GM12892 (cell line): ENCODE measurements around the gene ATAD5. TPM values are rescaled to one million over a fixed set of nuclear protein-coding genes. Genes with fewer than 3 reads are reported as not detected.

Experiments used
- DNase-seq: peaks from one replicate; pipeline ENCODE4 v3.0.0; 2011; ENCODE audit not compliant: insufficient read length
- FAIRE-seq: peaks from 2 replicates; lab custom pipeline; 2011; peaks lifted over from hg19 to GRCh38; lab: Jason Lieb, UNC
- POLR2A ChIP-seq: IDR thresholded peaks from 2 replicates; pipeline ENCODE4 v1.6.1; 2011; ENCODE audit warnings: low read depth, low read length, control low read depth
- POLR2AphosphoS5 ChIP-seq: IDR thresholded peaks from 2 replicates; pipeline ENCODE4 v1.6.1; 2011; ENCODE audit warnings: low read depth, low read length, control low read depth
- TAF1 ChIP-seq: IDR thresholded peaks from 2 replicates; pipeline ENCODE4 v1.6.1; 2011; ENCODE audit warnings: low read depth, mild to moderate bottlenecking, control low read depth, low read length, borderline replicate concordance
- polyA plus RNA-seq: library from polyadenylated mRNA; unstranded; fragments of >200 nt; gene quantifications from one replicate; pipeline ENCODE4 v1.2.1, GENCODE V29; 2012; ENCODE audit warnings: missing spikeins, inconsistent platforms; ENCODE audit not compliant: missing spikeins

The ATAD5 gene, protein sequence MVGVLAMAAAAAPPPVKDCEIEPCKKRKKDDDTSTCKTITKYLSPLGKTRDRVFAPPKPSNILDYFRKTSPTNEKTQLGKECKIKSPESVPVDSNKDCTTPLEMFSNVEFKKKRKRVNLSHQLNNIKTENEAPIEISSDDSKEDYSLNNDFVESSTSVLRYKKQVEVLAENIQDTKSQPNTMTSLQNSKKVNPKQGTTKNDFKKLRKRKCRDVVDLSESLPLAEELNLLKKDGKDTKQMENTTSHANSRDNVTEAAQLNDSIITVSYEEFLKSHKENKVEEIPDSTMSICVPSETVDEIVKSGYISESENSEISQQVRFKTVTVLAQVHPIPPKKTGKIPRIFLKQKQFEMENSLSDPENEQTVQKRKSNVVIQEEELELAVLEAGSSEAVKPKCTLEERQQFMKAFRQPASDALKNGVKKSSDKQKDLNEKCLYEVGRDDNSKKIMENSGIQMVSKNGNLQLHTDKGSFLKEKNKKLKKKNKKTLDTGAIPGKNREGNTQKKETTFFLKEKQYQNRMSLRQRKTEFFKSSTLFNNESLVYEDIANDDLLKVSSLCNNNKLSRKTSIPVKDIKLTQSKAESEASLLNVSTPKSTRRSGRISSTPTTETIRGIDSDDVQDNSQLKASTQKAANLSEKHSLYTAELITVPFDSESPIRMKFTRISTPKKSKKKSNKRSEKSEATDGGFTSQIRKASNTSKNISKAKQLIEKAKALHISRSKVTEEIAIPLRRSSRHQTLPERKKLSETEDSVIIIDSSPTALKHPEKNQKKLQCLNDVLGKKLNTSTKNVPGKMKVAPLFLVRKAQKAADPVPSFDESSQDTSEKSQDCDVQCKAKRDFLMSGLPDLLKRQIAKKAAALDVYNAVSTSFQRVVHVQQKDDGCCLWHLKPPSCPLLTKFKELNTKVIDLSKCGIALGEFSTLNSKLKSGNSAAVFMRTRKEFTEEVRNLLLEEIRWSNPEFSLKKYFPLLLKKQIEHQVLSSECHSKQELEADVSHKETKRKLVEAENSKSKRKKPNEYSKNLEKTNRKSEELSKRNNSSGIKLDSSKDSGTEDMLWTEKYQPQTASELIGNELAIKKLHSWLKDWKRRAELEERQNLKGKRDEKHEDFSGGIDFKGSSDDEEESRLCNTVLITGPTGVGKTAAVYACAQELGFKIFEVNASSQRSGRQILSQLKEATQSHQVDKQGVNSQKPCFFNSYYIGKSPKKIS (N-terminal part only)
- polyA plus RNA-seq, result 10.5 TPM

DNA sequence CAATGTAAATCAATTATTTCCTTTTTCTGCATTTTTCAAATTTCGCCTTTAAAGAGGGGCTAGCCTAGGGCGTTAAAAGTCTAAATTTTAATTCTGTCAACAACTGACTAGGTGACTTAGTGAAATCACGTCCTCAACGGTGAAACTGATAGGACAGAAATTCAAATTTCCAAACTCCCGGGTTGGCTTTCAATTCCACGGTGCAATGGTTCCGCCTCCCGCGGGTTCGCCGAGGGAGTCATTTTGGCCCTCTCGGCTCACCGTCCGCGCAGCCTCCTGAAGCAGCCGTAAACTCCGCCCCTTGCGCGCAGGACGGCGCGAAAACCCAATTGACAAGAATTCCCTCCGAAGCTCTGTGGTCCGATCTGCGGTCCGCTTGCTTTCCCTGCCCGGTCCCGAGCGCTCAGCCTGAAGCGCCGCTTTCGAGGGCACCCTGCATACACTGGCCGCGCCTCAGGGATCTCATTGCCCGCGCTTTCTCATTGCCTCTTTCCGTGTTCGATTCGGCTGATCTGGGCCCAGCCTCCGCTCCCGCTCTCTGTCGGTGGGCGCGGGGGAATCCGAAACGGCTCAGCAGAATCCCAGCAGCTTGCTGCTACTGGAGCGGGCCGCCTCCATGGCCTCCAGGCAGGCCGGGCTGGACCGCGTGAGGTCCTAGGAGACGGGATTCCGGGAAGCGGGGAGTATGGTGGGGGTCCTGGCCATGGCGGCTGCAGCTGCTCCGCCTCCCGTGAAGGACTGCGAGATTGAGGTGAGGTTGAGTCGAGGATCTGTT, at the start of gene ATAD5:
ATAD5 (plus strand) TSS at position 304 of the 775 bp plus-strand sequence; CDS start at position 686, 382 bp downstream.
- DNase-seq (peak; percentile 79), FAIRE-seq (peak; percentile 92)
- TF ChIP-seq POLR2A, result peak; percentile 72; the same call in 1 of the 2 replicates
- peak; percentile 84 for TF ChIP-seq POLR2AphosphoS5
- no peak for TF ChIP-seq TAF1

DNA sequence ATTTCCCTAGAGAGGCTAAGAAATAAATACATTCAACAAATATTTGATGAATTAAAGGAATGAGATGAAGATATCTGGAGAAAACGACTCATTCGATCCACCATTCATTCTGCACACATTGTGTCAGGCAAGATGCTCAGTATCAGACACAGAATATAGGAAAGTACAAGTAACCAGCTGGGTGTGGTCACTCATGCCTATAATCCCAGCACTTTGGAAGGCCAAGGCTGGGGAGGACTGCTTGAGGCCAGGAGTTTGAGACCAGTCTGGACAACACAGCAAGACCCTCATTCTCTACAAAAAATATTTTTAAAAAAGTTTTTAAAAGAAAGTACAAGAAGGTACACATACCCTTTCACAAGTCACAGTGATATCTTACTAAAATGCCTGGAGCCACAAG, 49.6 kb upstream of the ATAD5 start:
- DNase-seq, result no peak
- FAIRE-seq, result no peak
- TF ChIP-seq TAF1, result no peak
- TF ChIP-seq POLR2A, result no peak
- no peak for TF ChIP-seq POLR2AphosphoS5

DNA sequence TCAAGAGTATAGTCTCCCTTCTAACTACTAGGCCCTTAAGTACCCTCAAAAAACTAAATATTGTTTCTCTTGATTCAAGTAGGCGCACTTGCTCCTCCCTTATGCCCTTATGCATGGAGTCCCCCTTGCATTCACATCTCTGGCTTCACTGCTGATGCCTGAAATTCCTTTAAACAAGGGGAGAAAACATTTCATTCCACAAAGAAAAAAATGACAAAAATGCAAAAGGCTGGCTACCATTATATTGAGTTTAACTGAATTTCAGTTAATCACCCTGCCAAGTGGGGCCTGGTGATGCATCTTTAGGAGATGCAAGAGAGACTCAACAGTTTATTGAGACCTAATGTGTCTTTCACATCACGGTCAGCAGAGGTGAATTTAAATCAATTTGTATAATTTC, 42.8 kb upstream of the ATAD5 start:
- no peak for DNase-seq
- FAIRE-seq, result no peak
- TF ChIP-seq TAF1 (no peak), POLR2AphosphoS5 (no peak), POLR2A (no peak)

DNA sequence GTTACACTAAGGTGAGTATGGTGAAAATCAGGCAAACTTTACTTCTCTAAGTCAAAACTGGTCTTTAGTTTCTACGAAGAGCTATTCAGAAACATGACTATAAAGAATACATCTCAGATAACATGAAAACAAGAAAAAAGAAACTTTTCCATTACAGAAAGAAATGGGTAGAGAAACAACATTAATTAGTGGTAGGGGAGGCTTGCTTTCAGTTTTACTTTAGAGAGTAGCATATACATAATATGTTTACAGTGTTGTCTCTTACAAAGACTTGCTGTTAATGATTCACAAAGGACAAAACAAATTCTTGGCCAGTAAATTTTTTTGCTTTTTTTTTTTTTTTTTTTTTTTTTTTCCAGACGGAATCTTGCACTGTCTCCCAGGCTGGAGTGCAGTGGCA, 41.5 kb upstream of the ATAD5 start:
- TF ChIP-seq POLR2AphosphoS5 (no peak), TAF1 (no peak), POLR2A (no peak)
- no peak for FAIRE-seq
- no peak for DNase-seq

DNA sequence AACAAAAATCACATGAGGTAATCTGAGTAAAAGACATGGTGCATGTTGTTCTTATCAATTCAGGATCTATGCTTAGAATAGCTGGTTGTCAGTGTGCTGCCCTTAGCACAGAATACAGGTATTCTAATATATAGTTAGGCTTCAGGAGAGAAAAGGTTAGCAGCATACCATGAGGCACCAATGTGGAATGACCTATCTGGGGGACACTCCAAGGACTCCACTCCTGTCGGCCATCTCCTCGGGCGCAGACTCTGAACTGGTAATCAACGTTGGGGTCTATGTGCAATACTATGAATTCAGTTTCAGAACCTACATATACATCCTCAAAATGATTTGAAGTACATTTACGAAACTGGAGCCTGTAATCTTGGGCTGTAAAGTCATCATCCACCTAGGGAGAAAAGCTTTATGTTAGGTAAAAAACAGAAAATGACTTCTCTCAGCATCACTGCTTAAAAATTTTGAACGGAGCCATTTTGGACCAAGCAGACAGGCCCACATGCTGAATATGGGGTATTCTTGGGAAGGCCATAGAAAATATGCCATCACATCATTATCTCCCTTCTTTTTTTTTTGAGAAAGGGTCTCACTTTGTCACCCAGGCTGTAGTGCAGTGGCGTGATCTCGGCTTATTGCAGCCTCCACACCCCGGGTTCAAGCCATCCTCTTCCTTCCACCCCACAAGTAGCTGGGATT, 38.3 kb upstream of the ATAD5 start:
- DNase-seq (no peak), FAIRE-seq (no peak)
- no peak for TF ChIP-seq TAF1
- no peak for TF ChIP-seq POLR2AphosphoS5
- no peak for TF ChIP-seq POLR2A

DNA sequence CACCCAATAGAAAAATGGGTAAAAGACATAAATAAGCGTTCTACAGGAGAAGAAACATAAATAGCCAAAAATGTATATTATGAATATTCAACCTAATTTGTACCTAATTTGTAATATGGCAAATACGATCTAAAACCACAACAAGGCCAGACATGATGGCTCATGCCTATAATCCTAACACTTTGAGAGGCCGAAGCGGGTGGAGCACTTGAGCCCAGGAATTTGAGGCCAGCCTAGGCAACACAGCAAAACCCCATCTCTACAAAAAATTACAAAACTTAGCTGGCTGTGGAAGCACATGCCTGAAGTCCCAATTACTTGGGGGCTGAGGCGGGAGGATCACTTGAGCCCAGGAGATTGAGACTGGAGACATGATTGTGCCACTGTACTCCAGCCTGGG, 37.4 kb upstream of the ATAD5 start:
- FAIRE-seq (no peak), DNase-seq (no peak)
- TF ChIP-seq POLR2A, result no peak
- TF ChIP-seq TAF1, result no peak

DNA sequence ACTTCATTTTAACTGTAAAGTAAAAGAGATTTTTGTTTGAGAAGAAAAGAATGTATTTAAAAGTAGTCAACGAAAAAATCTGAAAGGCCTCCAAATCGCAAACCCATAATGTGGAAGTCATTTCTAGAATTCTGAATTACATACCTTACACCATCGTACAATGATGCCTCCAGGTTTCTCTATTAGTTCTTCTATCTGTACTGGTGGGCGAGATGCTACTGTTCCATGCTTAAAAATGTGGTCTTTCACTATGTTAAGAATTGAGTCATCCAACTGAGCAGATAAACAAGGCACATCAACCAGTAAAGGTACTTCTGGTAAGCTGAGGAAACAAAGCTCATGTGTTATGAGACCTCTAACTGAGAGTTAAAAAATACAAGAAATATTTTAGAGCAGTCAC, 35.8 kb upstream of the ATAD5 start:
- DNase-seq (no peak), FAIRE-seq (no peak)
- TF ChIP-seq POLR2A (no peak), TAF1 (no peak), POLR2AphosphoS5 (no peak)

DNA sequence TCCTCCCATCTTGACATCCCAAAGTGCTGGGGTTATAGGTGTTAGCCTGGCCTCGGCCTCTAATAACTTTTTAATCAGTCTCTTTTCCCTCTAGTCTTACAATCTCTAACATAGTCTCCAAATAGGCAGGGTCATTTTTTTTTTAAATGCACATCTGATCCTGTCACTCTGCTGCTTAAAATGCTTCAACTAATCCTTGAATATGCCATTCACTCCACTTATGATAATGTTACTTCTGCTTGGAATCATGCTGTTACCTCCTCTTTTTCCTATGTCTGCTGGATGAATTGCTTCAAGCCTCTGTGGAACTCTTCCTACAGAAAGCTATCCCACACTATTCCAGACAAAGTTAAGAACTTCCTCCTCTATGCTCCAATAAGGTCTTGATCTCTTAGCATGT, 30.1 kb upstream of the ATAD5 start:
- no peak for FAIRE-seq
- TF ChIP-seq POLR2AphosphoS5, result no peak
- DNase-seq, result no peak

DNA sequence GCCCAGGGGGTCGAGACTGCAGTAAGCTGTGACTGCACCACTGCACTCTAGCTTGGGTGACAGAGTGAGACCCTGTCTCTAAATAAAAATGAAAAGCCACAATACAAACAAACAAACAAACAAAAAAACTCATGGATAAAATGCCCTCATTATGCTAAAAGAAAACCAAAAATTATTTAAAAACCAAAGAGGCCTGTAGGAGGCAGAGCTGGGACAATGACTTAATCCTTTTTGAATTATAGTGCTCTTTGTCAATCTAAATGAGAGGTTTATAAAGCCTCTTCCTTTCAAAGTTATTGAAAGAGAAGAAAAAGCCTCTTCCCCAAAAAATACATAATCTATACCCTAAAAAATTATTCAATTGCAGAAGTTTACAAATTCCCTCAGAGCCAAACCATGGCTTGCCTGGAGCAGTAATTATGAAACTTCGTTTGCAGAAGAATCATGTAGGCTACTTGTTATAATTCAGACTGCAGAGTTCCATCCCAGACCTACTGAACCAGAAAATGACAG, 25.8 kb upstream of the ATAD5 start:
- DNase-seq, result no peak
- TF ChIP-seq POLR2A (no peak), POLR2AphosphoS5 (no peak), TAF1 (no peak)

DNA sequence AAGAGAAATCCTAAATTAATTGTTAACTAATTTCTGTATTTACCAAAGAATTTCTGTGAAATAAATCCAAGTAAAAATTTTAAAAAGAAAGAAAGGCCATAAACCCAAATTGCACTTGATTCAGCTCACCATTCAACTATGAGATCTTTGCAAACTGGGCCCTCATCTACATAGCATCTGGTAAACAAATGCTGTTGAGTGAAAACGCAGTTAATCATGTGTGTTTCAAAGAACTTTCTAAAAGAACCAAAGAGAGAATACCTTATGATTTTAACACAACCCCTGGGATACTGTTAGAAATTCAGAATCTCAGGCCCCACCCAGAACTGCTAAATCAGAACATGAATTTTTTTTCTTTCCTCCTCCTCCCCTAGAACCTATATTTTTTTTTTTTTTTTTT, 23.9 kb upstream of the ATAD5 start:
- TF ChIP-seq POLR2A (no peak), TAF1 (no peak), POLR2AphosphoS5 (no peak)
- DNase-seq (no peak), FAIRE-seq (no peak)

More for the DNA sequence above, 25.8 kb upstream of the ATAD5 start:
- no peak for FAIRE-seq
